22Rv1 (cell line): Measurements from ENCODE around the gene CADM3.

ENCODE experiments used
- CTCF ChIP-seq: fragments of 450-650 bp; IDR thresholded peaks from 2 replicates; pipeline ENCODE4 v1.5.1; 2017; ENCODE audit warnings: mild to moderate bottlenecking
- ZFX ChIP-seq: fragments of 450-650 bp; IDR thresholded peaks from 2 replicates; pipeline ENCODE4 v1.6.1; 2017; ENCODE audit warnings: antibody characterized with exemption, borderline replicate concordance

DNA sequence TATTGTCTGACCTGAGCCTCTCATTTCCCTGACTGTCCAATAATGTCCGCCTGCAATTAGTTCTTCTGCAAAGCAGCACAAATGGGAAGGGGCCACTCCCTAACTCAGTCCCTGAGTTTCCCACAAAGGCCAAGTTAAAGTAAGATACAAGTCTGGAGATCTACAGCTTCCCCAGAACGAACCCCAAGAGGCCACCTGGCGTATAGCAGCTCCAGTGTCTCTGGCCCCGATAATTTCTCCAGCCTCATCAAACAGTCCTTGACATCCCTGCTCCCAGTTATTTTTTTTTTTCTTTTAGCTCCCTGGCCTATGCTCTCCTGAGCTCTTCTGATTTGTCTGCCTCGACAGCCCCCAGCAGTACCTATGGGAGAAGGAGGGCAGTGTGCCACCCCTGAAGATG, 25.1 kb downstream of the CADM3 start:
- TF ChIP-seq CTCF (peak; percentile 11; the same call in 1 of the 2 replicates), ZFX (no peak)
